ENCODE data around the gene SLC12A2. TPM values are rescaled to one million over a fixed set of nuclear protein-coding genes. Genes with fewer than 3 reads are reported as not detected.

SLC12A2 gene
- total RNA-seq, 1 donor from 2014 or later, result 31.3 TPM

DNA sequence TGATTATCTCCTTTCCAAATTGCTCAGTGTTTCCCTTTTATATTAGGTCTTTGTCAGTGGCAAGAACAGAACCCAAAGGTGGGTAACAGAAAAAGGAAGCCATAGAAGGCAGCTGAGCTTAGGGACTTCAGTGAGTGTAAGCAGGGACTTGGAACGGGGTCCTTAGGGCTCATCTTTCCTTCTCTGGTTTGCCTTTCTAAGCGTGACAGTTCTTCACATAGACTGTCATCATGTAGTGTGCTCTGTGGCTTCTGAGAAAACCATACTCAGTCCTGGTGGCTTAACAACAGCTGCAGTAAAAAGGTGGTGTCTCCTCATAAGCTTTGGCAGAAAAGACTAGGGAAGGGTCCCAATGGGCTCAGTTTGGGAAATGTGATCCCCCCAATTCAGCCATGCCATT, 108.8 kb downstream of the SLC12A2 start:
- no peak for TF ChIP-seq CTCF (conservative IDR thresholded peaks at IDR 0.05)
- Mint-ChIP-seq H3K27ac (ENCODE audit: unreplicated experiment) (no peak overlapping the region), H3K27me3 (ENCODE audit: low read depth) (no peaks in the 10 kb centered on the region), H3K36me3 (ENCODE audit: low read depth) (peaks cover 15% of the 10 kb centered on the region), H3K4me3 (no peak overlapping the region), H3K9me3 (no peaks in the 10 kb centered on the region), H3K4me1 (no peaks in the 10 kb centered on the region)
- DNase-seq (ENCODE audit: low read depth, low spot score), result no peak

GRCh38 chr5:128193665-128194390, 110.3 kb downstream of the SLC12A2 start:
- Mint-ChIP-seq H3K27ac (ENCODE audit: unreplicated experiment) (no peak overlapping the region), H3K36me3 (ENCODE audit: low read depth) (peaks cover 15% of the 10 kb centered on the region), H3K4me3 (no peak overlapping the region), H3K4me1 (no peaks in the 10 kb centered on the region), H3K27me3 (ENCODE audit: low read depth) (no peaks in the 10 kb centered on the region), H3K9me3 (no peaks in the 10 kb centered on the region)
- DNase-seq (ENCODE audit: low read depth, low spot score), result no peak
- no peak for TF ChIP-seq CTCF (conservative IDR thresholded peaks at IDR 0.05)

- Mint-ChIP-seq H3K4me1 (no peaks in the 10 kb centered on the region), H3K36me3 (ENCODE audit: low read depth) (peaks cover 15% of the 10 kb centered on the region), H3K4me3 (no peak overlapping the region), H3K27ac (ENCODE audit: unreplicated experiment) (no peak overlapping the region), H3K27me3 (ENCODE audit: low read depth) (peaks cover 3% of the 10 kb centered on the region), H3K9me3 (no peaks in the 10 kb centered on the region)
- DNase-seq (ENCODE audit: low read depth, low spot score), result no peak
- TF ChIP-seq CTCF (conservative IDR thresholded peaks at IDR 0.05), result no peak
These were observed 111.8 kb downstream of the SLC12A2 start for GRCh38 chr5:128195316-128195715.

- Mint-ChIP-seq H3K4me3 (no peak overlapping the region), H3K9me3 (no peaks in the 10 kb centered on the region), H3K4me1 (no peaks in the 10 kb centered on the region)
These were observed 112.5 kb downstream of the SLC12A2 start for GRCh38 chr5:128196080-128196479.

GRCh38 chr5:128196791-128197190, 113.2 kb downstream of the SLC12A2 start:
- H3K4me3 Mint-ChIP-seq, result no peak overlapping the region
- peaks cover 11% of the 10 kb centered on the region for H3K27me3 Mint-ChIP-seq (ENCODE audit: low read depth)
- H3K27ac Mint-ChIP-seq (ENCODE audit: unreplicated experiment), result no peak overlapping the region
- no peaks in the 10 kb centered on the region for H3K9me3 Mint-ChIP-seq
- DNase-seq (ENCODE audit: low read depth, low spot score), result no peak
- H3K36me3 Mint-ChIP-seq (ENCODE audit: low read depth), result peaks cover 15% of the 10 kb centered on the region
- TF ChIP-seq CTCF (conservative IDR thresholded peaks at IDR 0.05), result no peak
- peaks cover 5% of the 10 kb centered on the region for H3K4me1 Mint-ChIP-seq

More at GRCh38 chr5:128196080-128196479, 112.5 kb downstream of the SLC12A2 start:
- no peak for TF ChIP-seq CTCF (conservative IDR thresholded peaks at IDR 0.05)
- DNase-seq (ENCODE audit: low read depth, low spot score), result no peak
- Mint-ChIP-seq H3K36me3 (ENCODE audit: low read depth) (peaks cover 15% of the 10 kb centered on the region), H3K27ac (ENCODE audit: unreplicated experiment) (no peak overlapping the region), H3K27me3 (ENCODE audit: low read depth) (peaks cover 10% of the 10 kb centered on the region)

Data from neural crest cell (in vitro differentiated cells).